ENCODE measurements around the gene ZNF580. TPM values are rescaled to one million over a fixed set of nuclear protein-coding genes. Genes with fewer than 3 reads are reported as not detected.

Gene ZNF580
- total and polyA plus RNA-seq, 9 of the 15 experiments (the other 6 are each of a cell fraction or from before 2014, with no cell fraction given) = 2.3 to 47.4 (median 6.0) TPM

GRCh38 chr19:55601084-55601483 lies 39.7 kb upstream of the ZNF580 start (continued):
- no peak for TF ChIP-seq AFF4 (CRISPR knock-in tag; IDR thresholded peaks at IDR 0.05)
- no peak for TF ChIP-seq KLF13 (tag; IDR thresholded peaks at IDR 0.05; ENCODE audit: borderline replicate concordance, low read depth)
- TF ChIP-seq ZNF507 (tag; conservative IDR thresholded peaks at IDR 0.05) = no peak
- no peak for TF ChIP-seq ZBTB8A (IDR thresholded peaks at IDR 0.05; ENCODE audit: partially characterized antibody)
- no peak for TF ChIP-seq ZNF408 (CRISPR knock-in tag; IDR thresholded peaks at IDR 0.05; ENCODE audit: low read depth)
- TF ChIP-seq MXI1 (IDR thresholded peaks at IDR 0.05; ENCODE audit: low read depth, low read length) = no peak
- TF ChIP-seq, protein P1, sequence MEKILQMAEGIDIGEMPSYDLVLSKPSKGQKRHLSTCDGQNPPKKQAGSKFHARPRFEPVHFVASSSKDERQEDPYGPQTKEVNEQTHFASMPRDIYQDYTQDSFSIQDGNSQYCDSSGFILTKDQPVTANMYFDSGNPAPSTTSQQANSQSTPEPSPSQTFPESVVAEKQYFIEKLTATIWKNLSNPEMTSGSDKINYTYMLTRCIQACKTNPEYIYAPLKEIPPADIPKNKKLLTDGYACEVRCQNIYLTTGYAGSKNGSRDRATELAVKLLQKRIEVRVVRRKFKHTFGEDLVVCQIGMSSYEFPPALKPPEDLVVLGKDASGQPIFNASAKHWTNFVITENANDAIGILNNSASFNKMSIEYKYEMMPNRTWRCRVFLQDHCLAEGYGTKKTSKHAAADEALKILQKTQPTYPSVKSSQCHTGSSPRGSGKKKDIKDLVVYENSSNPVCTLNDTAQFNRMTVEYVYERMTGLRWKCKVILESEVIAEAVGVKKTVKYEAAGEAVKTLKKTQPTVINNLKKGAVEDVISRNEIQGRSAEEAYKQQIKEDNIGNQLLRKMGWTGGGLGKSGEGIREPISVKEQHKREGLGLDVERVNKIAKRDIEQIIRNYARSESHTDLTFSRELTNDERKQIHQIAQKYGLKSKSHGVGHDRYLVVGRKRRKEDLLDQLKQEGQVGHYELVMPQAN (IDR thresholded peaks at IDR 0.05; ENCODE audit: borderline replicate concordance) = no peak
- TF ChIP-seq STAT5A (IDR thresholded peaks at IDR 0.05; ENCODE audit: borderline replicate concordance, low read length) = no peak
- TF ChIP-seq CREM (IDR thresholded peaks at IDR 0.05; ENCODE audit: low read depth) = no peak
- no peak for TF ChIP-seq MAFG (tag; conservative IDR thresholded peaks at IDR 0.05)
- TF ChIP-seq CHD4 (IDR thresholded peaks at IDR 0.05; ENCODE audit: insufficient read depth, insufficient replicate concordance, low read depth, low read length, poor library complexity, severe bottlenecking) = peak; percentile 49
- TF ChIP-seq HNRNPUL1 (IDR thresholded peaks at IDR 0.05; ENCODE audit: low read length) = no peak
- TF ChIP-seq, protein P2, sequence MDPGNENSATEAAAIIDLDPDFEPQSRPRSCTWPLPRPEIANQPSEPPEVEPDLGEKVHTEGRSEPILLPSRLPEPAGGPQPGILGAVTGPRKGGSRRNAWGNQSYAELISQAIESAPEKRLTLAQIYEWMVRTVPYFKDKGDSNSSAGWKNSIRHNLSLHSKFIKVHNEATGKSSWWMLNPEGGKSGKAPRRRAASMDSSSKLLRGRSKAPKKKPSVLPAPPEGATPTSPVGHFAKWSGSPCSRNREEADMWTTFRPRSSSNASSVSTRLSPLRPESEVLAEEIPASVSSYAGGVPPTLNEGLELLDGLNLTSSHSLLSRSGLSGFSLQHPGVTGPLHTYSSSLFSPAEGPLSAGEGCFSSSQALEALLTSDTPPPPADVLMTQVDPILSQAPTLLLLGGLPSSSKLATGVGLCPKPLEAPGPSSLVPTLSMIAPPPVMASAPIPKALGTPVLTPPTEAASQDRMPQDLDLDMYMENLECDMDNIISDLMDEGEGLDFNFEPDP (CRISPR knock-in tag; IDR thresholded peaks at IDR 0.05) = no peak
- TF ChIP-seq POLR2AphosphoS2 (IDR thresholded peaks at IDR 0.05; ENCODE audit: low read length) = no peak
- TF ChIP-seq MBD2 (IDR thresholded peaks at IDR 0.05; ENCODE audit: borderline replicate concordance, low read depth) = no peak
- no peak for TF ChIP-seq NFXL1 (CRISPR knock-in tag; IDR thresholded peaks at IDR 0.05)
- no peak for TF ChIP-seq CBFA2T3 (IDR thresholded peaks at IDR 0.05)
- TF ChIP-seq ZNF398 (CRISPR knock-in tag; IDR thresholded peaks at IDR 0.05) = no peak
- peak; percentile 84 for TF ChIP-seq ADNP (tag; IDR thresholded peaks at IDR 0.05)
- no peak for TF ChIP-seq SMARCC2 (IDR thresholded peaks at IDR 0.05; ENCODE audit: low read depth)
- TF ChIP-seq KAT7 (CRISPR knock-in tag; IDR thresholded peaks at IDR 0.05; ENCODE audit: borderline replicate concordance) = no peak
